CD4-positive, alpha-beta T cell treated with Interleukin-12 subunit alpha and Interleukin-12 subunit beta, for 1 hour (primary cell): ENCODE data around the gene DAB1.

ENCODE experiments used
- DNase-seq: peaks from one replicate; pipeline ENCODE4 v3.0.0-alpha.2; 2020

Gene DAB1

DNA sequence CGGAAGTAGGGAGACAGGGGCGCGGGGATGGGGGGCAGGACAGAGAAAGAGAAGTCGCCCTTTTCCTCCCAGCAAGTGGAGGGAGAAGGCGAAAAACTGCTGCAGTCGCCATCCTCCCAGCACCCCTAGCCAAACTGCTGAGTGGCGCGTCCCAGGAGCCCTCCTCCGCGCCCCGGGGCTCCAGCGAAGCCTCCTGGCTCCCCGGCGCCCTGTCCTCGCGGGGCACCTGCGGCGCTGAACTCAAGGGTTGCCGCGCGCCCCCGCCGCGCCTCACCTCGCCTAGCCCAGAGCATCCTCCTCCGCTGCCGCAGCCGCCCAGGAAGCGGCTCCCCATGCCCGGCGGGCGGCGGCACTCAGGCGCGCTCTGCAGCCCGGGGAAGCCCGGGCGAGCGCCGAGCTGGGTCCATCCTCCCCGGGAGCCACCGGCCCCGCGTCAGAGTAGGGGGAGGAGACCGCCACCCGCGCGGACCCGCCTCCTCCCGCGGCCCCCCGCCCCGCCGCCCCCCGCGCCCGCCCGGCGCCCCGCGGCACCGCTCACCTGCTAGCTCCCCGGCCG is at the start of gene DAB1:
Gene DAB1 (minus strand): TSS at position 405 of the 556 bp plus-strand sequence. CDS start 133,030 bp downstream, outside the sequence.
- DNase-seq: no peak

DNA sequence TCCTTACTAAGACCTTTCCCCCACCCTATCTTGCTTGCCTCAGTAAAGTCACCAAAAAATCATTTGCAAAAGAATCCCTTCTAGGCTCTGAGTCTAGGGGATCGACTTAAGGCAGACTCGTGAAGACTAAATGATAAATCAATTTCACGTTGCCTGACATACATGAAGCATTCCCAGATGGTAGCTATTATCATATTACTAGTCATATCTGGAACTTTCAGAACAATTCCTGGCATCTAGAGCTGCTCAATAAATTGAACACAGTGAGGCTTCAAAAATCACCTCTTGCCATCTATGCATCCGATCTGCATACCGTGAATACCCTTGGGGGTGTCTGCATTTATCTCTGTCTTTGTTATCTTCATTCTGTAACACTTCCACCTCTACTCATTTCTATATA is 49.6 kb upstream of the DAB1 start:
- no peak for DNase-seq

DNA sequence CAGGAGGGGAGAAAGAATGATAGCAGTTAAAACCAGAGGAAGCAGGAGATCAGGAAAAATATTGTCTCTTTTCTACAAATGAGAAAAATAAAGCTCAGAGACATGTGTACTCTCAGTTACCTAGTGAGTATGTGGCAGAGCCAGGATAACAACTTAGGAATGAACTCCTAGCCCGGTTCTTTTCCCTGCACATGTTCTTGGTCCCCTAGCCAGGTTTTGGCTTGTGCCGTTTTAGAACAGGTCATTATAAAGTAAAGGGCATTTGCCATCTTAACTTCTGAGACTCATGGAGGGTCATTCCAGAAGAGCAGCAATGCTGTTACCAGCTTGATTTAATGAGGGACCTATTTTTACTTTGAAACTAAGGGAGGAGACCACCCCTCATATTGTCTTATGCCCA is 48.1 kb upstream of the DAB1 start:
- no peak for DNase-seq

DNA sequence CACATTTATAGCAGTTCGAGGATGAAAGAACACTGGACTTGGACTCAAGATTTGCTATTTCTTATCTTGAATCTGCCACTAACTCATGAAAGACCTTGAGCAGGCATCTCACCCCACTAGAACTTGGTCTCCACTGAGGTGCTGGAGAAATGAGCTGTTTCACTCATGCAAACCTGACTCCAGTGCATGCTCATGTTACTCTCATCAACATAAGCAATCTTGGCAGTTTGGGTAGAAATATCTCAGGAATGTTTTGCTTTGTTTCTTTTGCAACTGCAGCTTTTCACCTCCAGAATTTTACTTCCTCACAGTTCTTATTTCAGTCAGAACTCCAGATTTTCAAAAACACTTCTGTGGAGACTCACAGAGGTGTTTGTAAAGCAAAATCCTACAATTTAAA is 46.2 kb upstream of the DAB1 start:
- DNase-seq: no peak

DNA sequence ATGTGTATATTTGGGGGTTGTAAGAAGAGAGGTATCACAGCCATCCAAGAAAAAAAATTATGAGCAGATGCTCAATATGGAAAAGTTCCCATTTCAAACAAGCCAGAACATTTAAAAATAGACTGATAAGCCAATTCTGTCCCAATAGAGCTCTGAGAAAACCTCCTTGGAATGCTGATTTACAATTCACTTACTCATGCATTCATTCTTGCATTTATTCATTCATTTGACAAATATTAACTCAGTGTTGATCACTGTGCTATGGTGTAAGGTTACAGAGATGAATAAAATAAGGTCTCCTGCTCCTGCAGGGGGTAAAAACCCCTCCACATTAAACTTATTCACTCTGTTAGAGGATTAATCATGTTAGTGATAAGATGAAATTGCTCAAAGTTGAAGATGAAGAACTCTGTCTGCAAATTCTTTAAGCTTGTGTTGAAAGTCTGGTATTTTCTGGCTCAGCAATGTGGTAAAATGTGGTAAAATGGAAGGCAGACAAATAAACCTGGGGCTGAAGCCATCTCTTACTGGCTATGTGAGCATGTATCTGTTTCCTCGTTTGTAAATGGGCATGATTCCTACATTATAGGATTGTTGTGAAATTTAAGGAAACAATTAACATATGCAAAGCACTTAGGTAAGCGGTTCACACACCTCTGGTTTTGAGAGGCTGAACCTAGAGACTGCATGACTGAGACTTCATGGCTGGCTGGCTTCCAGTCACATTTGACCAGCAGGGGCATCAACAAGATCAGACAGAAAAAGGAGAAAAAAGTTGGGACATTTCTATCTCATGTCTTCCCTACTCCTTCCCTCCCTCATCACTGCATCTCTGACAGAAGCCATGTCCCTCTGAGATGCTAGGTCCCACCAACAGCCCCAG is 45.0 kb upstream of the DAB1 start:
- no peak for DNase-seq

DNA sequence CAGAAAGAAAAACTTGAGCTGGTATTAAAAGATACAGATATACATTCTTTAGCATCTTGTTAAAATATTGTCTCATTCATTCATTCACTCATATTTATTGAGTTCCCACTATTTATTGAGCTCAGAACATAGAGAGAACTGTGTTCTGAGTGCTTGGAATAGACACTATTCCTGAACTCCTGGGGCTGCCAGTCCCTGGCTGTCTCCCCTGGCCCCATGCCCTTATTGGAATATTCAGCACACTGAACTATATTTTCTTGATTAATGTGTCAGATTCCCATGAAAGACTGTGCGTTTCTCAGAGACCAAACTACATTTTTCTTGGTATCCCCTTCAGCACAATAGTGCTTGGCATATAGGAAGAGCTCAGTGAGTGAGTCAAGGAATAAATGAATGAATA is 44.0 kb upstream of the DAB1 start:
- no peak for DNase-seq

DNA sequence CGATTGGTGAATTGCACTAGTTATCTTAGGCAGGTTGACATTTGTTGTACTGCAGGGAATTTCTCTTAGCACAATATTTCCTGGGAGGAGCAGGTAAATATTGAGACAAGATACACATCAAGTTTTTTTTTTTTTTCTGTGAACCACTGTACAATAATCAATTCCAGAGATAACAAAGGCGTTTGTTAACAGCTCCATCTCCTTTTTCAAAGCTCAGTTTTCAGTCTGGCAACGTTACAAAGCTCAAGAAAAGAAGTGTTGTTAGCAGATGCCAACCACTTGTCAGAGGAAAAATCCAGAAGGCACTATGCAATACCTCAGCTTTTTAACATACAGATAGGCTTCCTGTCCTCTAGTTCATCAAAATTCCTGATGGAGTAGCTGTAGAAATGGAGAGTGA is 40.9 kb upstream of the DAB1 start:
- no peak for DNase-seq

DNA sequence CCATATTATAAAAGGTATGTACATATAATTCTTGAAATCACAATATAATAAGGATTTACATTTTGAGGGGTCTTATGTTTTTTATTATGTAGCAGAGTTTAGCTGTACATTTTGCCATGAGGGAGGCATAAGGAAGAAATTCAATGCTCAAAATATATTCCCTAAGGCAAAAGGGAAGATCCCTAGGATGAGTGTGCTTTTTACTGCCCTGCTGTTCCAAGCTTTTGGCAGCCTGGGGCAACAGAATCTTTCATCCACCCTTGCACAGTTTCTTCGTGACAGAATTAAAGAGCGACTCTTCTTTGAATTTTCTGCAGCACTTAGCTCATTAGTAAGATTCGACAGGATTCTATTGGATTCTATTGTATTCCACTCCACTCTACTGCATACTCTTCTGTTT is 39.5 kb upstream of the DAB1 start:
- DNase-seq: no peak

DNA sequence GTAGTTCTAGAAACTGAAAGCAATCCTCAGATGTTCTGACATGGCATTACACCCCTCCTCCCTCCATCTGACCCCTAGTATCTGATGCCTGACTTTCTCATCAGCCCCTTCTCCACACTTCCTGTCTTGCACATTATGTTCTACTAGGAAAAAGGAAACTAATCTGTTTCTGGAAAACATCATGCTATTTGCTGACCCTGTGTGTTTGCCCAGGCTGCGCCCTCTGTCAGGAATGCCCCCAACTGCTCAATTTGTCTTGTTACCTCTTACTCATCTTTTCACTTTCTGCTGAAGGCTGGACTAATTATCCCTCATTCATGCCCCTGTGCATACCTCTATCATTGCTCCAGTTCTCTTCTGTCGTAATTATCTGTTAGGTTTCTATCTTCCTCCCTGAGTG is 37.5 kb upstream of the DAB1 start:
- DNase-seq: no peak

DNA sequence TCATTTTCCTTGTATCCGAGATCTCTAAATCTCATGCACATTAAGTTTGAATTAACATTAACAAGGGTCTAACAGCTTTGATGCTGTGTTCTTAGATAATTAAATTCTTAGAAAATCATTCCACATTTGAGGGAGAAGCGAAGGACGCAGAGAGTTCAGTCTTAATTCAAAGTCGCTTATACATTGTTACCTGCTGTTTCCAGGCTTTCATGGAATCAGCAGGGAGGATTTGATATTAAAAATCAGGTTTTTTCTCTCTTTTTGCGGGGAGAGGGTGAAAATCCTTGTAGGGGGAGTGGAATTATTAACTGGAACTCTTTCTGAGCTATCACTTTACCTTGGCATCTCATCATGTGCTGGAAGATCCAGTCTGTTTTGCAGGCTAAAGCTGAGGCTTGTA is 27.7 kb upstream of the DAB1 start:
- DNase-seq: no peak

DNA sequence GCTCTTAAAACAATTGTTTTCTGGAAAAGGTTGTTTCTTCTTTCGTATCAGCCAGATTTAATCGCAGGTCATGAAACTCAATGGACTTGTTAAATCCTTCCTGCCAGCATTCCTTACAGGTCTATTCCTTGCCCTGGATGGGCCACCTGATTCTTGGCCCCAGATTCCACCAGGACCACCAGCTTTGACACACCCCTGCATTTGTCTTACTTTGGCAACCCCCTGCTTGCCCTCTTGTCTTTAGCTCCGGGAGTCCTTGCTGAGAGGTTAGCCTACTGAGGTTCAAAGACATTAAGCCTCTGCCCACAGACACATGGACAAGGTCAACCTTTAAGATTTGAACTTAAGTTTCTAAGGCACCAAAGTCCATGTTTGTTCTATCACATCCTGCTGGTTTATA is 27.1 kb upstream of the DAB1 start:
- no peak for DNase-seq

DNA sequence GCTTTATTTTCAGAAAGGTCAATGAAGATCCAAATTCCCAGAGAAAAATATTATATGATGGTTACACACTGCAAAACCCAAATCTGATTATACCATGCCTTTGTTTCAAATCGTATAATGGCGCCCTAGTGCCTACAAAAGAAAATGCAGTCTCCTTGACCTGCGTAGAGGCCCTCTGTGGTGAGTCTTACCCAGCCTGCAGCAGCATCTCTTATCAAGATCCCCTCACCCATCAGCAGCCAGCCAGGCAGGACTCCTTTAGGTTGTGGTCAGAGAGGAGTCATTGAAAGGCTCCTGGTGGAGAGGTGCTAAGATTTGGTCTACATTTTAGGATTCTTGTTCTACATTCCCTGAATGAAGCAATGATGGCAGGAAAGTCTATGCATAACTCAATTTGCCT is 23.7 kb upstream of the DAB1 start:
- DNase-seq: no peak

DNA sequence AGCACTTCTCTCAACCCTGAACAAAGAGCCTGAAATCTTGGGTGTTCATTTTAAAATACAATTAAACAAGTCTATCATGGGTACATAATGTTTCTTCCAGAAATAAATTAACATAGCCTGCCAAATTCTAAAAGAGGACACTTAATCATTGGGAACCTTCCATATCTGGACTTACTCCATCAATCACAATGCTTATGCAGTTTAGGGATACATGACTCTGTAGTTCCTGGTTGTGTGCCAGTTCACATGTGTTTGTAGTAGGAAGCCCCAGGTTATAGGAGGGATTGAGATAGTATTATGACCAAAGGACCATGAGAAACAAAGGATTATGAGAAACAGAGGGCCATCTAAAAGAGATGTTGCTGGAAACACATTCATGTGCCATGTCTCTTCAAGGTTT is 19.1 kb upstream of the DAB1 start:
- no peak for DNase-seq

DNA sequence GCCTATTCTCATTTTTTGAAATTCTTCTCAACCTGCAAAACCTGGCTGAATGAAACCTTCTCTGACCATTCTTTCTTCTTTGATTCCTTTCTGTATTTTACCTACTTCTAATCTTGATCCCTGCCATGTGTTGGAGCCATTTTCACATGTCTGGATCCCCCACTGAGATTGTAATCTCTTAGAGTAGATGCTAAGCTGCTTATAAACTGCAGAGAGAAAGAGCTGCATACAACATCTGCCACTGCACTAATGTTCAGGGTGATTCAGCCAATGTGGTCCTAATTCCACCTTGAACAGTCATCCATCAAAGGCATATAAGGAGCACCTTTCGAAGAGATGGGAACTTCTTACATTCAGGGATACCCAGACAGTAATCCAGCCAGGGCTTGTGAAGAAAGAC is 16.2 kb upstream of the DAB1 start:
- DNase-seq: no peak

DNA sequence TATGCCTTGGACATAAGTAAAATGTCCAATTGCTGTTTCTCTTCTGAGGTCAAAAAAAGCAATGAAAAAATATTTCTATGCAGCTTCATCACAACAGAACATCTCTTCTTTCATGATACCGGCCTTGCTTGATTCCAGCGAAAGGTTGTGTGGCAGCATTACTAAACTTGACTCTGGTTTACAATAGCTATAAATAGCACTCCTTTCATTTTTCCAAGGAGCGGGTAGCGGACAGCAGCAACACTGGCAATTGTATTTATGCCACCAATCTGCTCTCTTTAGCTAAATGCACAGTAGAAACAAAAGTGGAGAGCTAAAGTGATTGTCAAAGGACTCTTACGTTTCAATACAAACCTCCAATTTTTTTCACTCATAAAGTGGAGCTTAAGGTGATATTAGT is 7.5 kb upstream of the DAB1 start:
- no peak for DNase-seq

DNA sequence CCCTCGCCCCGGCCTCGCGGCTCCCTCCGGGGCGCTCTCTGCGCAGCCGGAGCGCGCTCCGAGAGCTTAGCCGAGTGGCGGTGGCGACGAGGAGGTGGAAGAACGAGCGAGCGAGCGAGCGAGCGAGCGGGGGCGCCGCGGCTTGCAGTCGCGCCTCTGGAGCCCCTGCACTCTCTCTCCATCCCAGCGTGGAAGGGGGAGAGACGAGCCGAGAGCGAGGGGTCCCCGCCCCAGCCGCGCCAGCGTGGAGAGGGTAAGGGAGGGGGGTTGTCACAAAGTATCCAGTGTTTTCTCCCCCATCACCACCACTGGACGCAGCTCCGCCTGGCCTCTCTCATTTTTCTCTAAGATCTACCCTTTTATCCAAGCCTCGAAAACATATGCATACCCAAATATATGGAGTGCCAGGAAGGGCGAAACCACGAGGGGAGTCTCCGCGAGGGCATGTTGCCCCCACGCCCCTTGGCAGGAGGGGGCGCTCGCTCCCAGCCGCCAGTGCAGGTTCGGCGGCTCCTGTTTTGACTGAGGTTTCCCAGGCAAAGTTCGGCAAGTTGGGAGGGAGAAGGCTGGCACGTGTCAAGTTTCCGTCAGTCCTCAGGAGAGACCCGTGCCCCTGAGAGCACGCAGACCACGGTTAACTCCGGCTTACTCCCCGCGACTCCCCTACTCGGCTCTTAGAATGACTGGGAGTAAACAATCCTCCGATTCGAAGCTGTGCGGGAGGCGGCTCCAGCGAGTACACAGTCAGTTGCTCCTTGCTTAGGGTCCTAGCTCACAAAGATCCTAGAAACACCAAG is 569 bp upstream of the DAB1 start:
- DNase-seq: no peak

DNA sequence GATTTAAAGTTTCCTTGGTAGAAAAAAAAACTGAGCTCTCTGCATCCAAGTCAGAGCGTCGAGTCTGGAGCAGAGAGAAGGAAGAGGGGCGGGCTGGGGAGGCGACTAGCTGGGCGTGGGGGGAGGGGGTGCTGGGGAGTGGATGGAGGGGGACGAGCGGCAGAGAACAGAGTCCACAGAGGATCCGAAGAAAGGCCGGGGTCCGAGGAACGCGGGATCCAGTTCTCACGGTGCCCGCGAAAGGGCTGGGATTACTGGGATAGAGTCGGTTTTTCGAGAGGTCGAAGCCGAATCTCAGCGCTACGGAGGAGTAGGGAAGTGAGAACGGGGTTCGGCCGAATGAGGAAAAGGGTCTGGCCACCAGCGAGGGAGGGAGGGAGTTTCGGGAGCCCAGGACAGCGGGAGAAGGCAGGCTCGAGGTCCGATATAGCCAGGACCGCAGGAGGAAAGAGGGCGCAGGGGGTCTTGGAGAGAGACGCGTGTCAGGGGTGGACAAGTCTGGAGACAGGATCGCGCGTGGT is 665 bp downstream of the DAB1 start:
- DNase-seq: no peak

DNA sequence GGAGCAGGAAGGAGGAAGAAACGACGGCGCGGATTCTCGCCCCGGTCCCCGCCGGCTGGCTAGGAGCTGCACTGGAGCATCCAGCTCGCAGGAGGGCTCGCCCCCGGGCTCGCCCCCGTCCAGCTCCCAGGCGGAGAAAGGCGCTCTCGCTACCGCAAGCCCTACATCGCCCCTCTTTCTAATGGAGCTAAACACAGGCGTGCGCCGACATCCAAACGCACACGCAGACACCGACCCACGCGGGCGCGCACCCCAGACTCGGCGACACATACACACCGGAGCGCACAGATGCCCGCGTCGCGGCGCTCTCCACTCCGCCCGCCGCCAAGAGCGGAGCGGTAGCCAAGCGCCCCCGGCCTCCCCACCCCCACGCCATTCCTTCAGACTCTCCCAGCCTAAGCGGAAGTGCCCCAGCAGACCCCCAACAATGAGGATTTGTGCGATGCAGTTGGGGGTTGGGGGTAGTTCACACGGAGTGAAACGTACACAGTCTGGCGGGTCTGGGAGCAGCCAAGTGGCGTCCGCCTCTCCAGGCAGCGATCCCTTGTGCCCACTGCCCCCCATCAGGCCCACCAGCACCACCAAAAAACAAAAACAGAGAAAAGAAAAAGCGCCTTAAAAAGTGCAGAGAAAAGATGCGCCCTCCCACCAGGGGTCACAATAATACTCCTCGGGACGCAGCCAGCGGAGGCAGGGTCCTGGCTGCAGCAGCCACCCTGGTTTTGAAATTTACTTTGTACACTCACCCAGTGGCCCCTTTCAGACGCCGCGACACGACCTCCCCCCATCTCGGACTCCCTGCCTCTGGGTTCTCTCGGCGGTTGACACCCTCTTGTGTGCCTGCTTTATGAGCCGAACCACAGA is 1.4 kb downstream of the DAB1 start:
- no peak for DNase-seq

DNA sequence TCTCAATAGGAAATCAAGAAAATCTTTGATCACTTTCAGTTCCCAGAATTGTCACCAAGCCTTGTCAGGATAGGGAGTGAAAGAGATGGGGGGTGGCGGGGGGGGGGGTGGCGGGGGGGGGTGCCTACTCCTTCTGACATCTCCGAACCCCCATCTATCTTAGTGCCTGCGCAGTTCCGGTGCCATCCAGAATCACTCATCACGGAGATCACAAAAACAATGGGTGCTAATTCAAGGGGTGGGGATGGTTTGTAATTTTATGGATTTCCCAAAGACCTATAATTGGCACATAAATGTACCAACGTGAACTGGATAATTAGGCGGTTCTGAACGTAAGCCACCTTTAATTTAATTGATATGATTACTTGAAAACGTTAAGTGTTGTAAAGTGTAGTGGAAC is 2.1 kb downstream of the DAB1 start:
- DNase-seq: no peak

DNA sequence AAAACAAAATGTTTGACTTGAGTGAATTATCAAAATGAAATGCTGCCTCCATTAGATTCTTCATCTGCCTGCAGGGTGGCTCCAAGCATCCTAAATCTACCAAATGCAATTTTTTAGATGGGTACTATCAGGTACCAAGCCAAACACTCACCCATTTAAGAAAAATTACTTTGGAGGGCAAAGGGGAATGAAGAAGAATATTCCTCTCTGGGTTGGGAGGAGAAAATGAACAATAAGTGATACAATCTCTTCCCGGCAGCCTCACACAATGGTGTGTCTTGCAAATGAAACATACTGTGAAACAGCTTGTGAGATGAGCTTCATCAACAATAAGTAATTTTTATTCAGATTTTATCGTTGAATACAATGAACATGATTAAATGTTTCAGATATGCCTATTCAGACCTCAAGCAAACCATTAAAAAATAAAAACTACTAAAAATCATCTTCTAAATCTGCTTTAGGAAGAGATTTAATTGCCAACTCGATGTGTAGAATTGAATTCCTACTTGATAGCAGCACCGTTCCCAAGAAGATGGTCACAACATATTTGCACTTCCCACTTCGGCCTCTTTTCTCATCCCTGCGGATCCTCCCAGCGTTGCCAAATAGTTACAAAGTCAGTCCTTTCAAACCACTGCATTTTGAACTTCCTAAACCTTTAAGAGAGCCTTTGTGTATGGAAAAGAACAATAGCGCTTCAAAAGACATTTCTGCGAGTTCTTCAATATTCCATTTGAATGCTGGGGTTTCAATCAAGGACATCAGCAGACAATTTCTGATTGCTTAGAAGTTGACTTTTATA is 2.7 kb downstream of the DAB1 start:
- DNase-seq: no peak

DNA sequence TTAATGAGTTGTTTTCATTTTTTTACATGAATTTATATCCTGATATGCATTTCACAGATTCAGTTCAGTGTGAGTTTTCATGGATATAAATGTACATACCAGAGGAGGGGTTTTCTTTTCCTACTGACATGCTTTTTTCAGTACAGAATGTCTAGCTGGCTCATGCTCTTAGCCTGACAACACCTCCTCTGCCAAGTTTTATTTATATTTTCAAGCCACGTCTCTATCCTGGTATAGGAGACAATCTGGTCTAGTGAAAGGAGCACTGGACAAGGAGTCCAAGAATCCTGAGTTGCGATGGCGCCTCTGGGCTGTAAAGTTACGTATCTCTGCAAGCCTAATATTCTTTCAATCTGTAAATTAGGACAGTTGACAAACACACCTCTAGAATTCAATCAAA is 4.9 kb downstream of the DAB1 start:
- DNase-seq: no peak

DNA sequence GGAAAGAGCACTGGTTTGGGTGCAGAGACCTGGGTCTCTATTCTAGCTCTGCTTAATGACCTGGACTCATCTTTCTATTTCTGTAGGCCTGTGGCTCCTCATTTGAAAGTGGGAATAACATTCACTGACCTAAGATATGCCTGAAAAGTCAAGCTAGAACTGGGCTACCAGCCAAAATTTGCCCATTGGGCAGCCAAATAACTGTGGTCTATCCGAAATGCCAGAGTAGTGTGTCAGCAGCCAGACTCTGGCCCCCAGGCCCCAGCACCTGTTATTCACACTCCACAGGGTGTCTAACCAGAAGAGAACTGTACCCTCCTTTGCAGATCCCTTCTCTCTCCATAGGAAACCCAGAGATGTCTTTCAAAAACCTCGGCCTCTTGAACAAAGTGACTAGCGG is 12.6 kb downstream of the DAB1 start:
- no peak for DNase-seq
